ENCODE data around the gene PITHD1.
A peak's percentile ranks its signal among the peaks of the same experiment; 100 is the strongest.
"Not testable (repeated sequence)": the region's sequence is repeated elsewhere in the genome, so short reads cannot be mapped to it uniquely, and the experiment has no call there.

The PITHD1 gene

GRCh38 chr1:23777979-23778814, at the start of gene PITHD1:
Gene PITHD1, plus strand, starts transcription at chr1:23778418. Its CDS starts 98 bp downstream, at chr1:23778516.
- DNase-seq (ENCODE audit: low spot score), result peak; percentile 87

- DNase-seq (ENCODE audit: low spot score), result no peak
These were observed 45.6 kb upstream of the PITHD1 start for GRCh38 chr1:23732363-23733224.

GRCh38 chr1:23733281-23733680, 44.9 kb upstream of the PITHD1 start:
- DNase-seq (ENCODE audit: low spot score), result not testable (repeated sequence)

- DNase-seq (ENCODE audit: low spot score), result no peak
These were observed 41.6 kb upstream of the PITHD1 start for GRCh38 chr1:23736437-23737134.

GRCh38 chr1:23741609-23742008, 36.6 kb upstream of the PITHD1 start:
- no peak for DNase-seq (ENCODE audit: low spot score)

GRCh38 chr1:23742670-23743286, 35.4 kb upstream of the PITHD1 start:
- no peak for DNase-seq (ENCODE audit: low spot score)

GRCh38 chr1:23743287-23744152, 34.7 kb upstream of the PITHD1 start, which contains the start of gene ELOA:
Gene ELOA, plus strand, starts transcription at chr1:23743471. Its CDS starts 33 bp downstream, at chr1:23743504.
- peak; percentile 67 for DNase-seq (ENCODE audit: low spot score)

GRCh38 chr1:23745515-23745914, 32.7 kb upstream of the PITHD1 start:
- peak; percentile 61 for DNase-seq (ENCODE audit: low spot score)

GRCh38 chr1:23748016-23748415, 30.2 kb upstream of the PITHD1 start:
- DNase-seq (ENCODE audit: low spot score), result no peak

GRCh38 chr1:23751050-23751814, 27.0 kb upstream of the PITHD1 start:
- DNase-seq (ENCODE audit: low spot score), result peak; percentile 70

GRCh38 chr1:23751815-23752200, 26.4 kb upstream of the PITHD1 start:
- no peak for DNase-seq (ENCODE audit: low spot score)

- no peak for DNase-seq (ENCODE audit: low spot score)
These were observed 25.3 kb upstream of the PITHD1 start for GRCh38 chr1:23752909-23753308.

- no peak for DNase-seq (ENCODE audit: low spot score)
These were observed 21.5 kb upstream of the PITHD1 start for GRCh38 chr1:23756676-23757075.

GRCh38 chr1:23757812-23758211, 20.4 kb upstream of the PITHD1 start:
- no peak for DNase-seq (ENCODE audit: low spot score)

GRCh38 chr1:23759277-23759676, 18.9 kb upstream of the PITHD1 start:
- DNase-seq (ENCODE audit: low spot score), result no peak

- DNase-seq (ENCODE audit: low spot score), result no peak
These were observed 15.1 kb upstream of the PITHD1 start for GRCh38 chr1:23763041-23763577.

GRCh38 chr1:23768733-23769132, 9.5 kb upstream of the PITHD1 start:
- no peak for DNase-seq (ENCODE audit: low spot score)

GRCh38 chr1:23772049-23772853, 6.0 kb upstream of the PITHD1 start:
- peak; percentile 92 for DNase-seq (ENCODE audit: low spot score)

GRCh38 chr1:23772854-23773242, 5.4 kb upstream of the PITHD1 start:
- DNase-seq (ENCODE audit: low spot score), result no peak
